ENCODE data around the gene RGS12. TPM values are rescaled to one million over a fixed set of nuclear protein-coding genes. Genes with fewer than 3 reads are reported as not detected.

RGS12 gene
- total and polyA plus RNA-seq, 2 donors (not counting 1 experiment from before 2014, with no cell fraction given), result 3.5 to 13.9 TPM

- no peak for DNase-seq
Measured at GRCh38 chr4:3339577-3339976, 46.8 kb downstream of the RGS12 start.

GRCh38 chr4:3340038-3340699, 47.3 kb downstream of the RGS12 start:
- POLR2A ChIA-PET, result no interaction called here
- H3K9ac ChIP-seq (ENCODE audit: low read length), result no peak overlapping the region
- H3K4me3 ChIP-seq (ENCODE audit: control extremely low read depth in 1 of 5, extremely low read depth in 1 of 5, insufficient read depth in 1 of 5, low read depth in 2 of 5, low read length in 4 of 5), result no peak overlapping the region
- H3K79me2 ChIP-seq (ENCODE audit: control insufficient read depth, insufficient read depth, low read length), result no peaks in the 10 kb centered on the region
- intact Hi-C loops (cut with micrococcal nuclease), result no loop called here
- no peak overlapping the region for H3K4me3 Mint-ChIP-seq
- H3K27me3 ChIP-seq (replicated peaks in 1 of 4; ENCODE audit: control extremely low read depth in 1 of 4, control insufficient read depth in 3 of 4, insufficient read depth in 4 of 4, low read length in 3 of 4), result no peaks in the 10 kb centered on the region
- CTCF ChIA-PET, result no interaction called here
- DNase-seq, result no peak
- no peaks in the 10 kb centered on the region for H4K20me1 ChIP-seq (ENCODE audit: control insufficient read depth, insufficient read depth, low read length, poor library complexity, severe bottlenecking)
- H3K27ac Mint-ChIP-seq, result no peak overlapping the region
- no peak overlapping the region for H2AFZ ChIP-seq (ENCODE audit: insufficient read depth, low read depth, low read length, poor library complexity, severe bottlenecking)
- H3K27me3 Mint-ChIP-seq, result no peaks in the 10 kb centered on the region
- peaks cover 3% of the 10 kb centered on the region for H3K4me1 Mint-ChIP-seq
- no peaks in the 10 kb centered on the region for H3K9me3 Mint-ChIP-seq (ENCODE audit: insufficient read depth)
- no peaks in the 10 kb centered on the region for H3K36me3 ChIP-seq (replicated peaks in 1 of 2; ENCODE audit: control extremely low read depth in 1 of 2, control insufficient read depth in 1 of 2, extremely low read depth in 1 of 2, insufficient read depth in 2 of 2, low read length in 1 of 2)
- no peak for ATAC-seq (ENCODE audit: low read depth)
- no peaks in the 10 kb centered on the region for H3K9me3 ChIP-seq (ENCODE audit: control extremely low read depth in 1 of 3, control insufficient read depth in 2 of 3, insufficient read depth in 1 of 3, low read length in 2 of 3)
- no peak for TF ChIP-seq CTCF (IDR thresholded peaks at IDR 0.05)
- TF ChIP-seq EZH2 (IDR thresholded peaks at IDR 0.05; ENCODE audit: borderline replicate concordance, insufficient read depth, low read depth, low read length, poor library complexity, severe bottlenecking), result no peak
- no peaks in the 10 kb centered on the region for H3K4me1 ChIP-seq (ENCODE audit: control insufficient read depth in 2 of 2, insufficient read depth in 2 of 2, low read length in 2 of 2)
- no peak overlapping the region for H3K27ac ChIP-seq (ENCODE audit: low read length in 2 of 2)
- WGBS (ENCODE audit: insufficient coverage), result 94% methylated on average over 28 of the region's 28 CpGs
- H3K4me2 ChIP-seq (replicated peaks; ENCODE audit: low read depth, low read length, poor library complexity, severe bottlenecking), result no peak overlapping the region

More at GRCh38 chr4:3339577-3339976, 46.8 kb downstream of the RGS12 start:
- Mint-ChIP-seq H3K4me3 (no peak overlapping the region), H3K9me3 (ENCODE audit: insufficient read depth) (no peaks in the 10 kb centered on the region), H3K27me3 (no peaks in the 10 kb centered on the region), H3K4me1 (peaks cover 6% of the 10 kb centered on the region), H3K27ac (no peak overlapping the region)
- POLR2A ChIA-PET, result no interaction called here
- Histone ChIP-seq H3K27ac (ENCODE audit: low read length in 2 of 2) (no peak overlapping the region), H3K79me2 (ENCODE audit: control insufficient read depth, insufficient read depth, low read length) (no peaks in the 10 kb centered on the region), H3K4me1 (ENCODE audit: control insufficient read depth in 2 of 2, insufficient read depth in 2 of 2, low read length in 2 of 2) (no peaks in the 10 kb centered on the region), H3K4me3 (ENCODE audit: control extremely low read depth in 1 of 5, extremely low read depth in 1 of 5, insufficient read depth in 1 of 5, low read depth in 2 of 5, low read length in 4 of 5) (no peak overlapping the region), H2AFZ (ENCODE audit: insufficient read depth, low read depth, low read length, poor library complexity, severe bottlenecking) (no peak overlapping the region), H3K4me2 (replicated peaks; ENCODE audit: low read depth, low read length, poor library complexity, severe bottlenecking) (no peak overlapping the region), H4K20me1 (ENCODE audit: control insufficient read depth, insufficient read depth, low read length, poor library complexity, severe bottlenecking) (no peaks in the 10 kb centered on the region), H3K27me3 (replicated peaks in 1 of 4; ENCODE audit: control extremely low read depth in 1 of 4, control insufficient read depth in 3 of 4, insufficient read depth in 4 of 4, low read length in 3 of 4) (no peaks in the 10 kb centered on the region), H3K9ac (ENCODE audit: low read length) (no peak overlapping the region), H3K9me3 (ENCODE audit: control extremely low read depth in 1 of 3, control insufficient read depth in 2 of 3, insufficient read depth in 1 of 3, low read length in 2 of 3) (no peaks in the 10 kb centered on the region), H3K36me3 (replicated peaks in 1 of 2; ENCODE audit: control extremely low read depth in 1 of 2, control insufficient read depth in 1 of 2, extremely low read depth in 1 of 2, insufficient read depth in 2 of 2, low read length in 1 of 2) (no peaks in the 10 kb centered on the region)
- CTCF ChIA-PET, result no interaction called here
- TF ChIP-seq CTCF (IDR thresholded peaks at IDR 0.05) (no peak), EZH2 (IDR thresholded peaks at IDR 0.05; ENCODE audit: borderline replicate concordance, insufficient read depth, low read depth, low read length, poor library complexity, severe bottlenecking) (no peak)
- 100% methylated on average over 2 of the region's 3 CpGs for WGBS (ENCODE audit: insufficient coverage)
- ATAC-seq (ENCODE audit: low read depth), result no peak
- intact Hi-C loops (cut with micrococcal nuclease), result no loop called here

All from B cell (primary cell).